ENCODE measurements around the gene DSCAM. TPM values are rescaled to one million over a fixed set of nuclear protein-coding genes. Genes with fewer than 3 reads are reported as not detected.

DSCAM gene
- total and polyA plus RNA-seq, 2 donors (not counting 3 experiments of a cell fraction or from before 2014, with no cell fraction given) = not detected

DNA sequence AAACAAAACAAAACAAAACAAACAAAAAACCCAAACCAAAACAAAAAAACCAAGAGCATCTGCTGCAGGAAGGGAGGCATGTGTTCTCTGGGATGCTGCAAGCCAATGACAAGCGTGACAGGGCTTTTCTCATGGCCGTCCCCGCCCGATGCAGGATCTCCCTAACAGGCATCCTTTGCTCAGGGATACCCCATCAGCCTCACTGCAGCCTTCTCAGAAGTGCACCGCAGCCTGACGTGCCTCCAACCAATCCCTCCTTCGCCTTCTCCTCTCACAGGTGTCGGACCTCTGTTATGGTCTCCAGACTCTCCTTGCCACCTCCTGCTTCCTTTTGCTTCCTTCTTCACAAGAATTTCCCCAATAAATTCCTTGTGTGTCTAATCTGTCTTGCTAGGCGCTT is 832.6 kb downstream of the DSCAM start:
- Histone ChIP-seq H3K4me3 (replicated peaks in 1 of 3; ENCODE audit: insufficient read depth in 1 of 3, low read depth in 1 of 3, low read length in 3 of 3) (no peak overlapping the region), H4K20me1 (replicated peaks; ENCODE audit: control insufficient read depth, extremely low read depth, insufficient read depth, low read length) (no peaks in the 10 kb centered on the region), H2AFZ (ENCODE audit: low read depth, low read length) (no peak overlapping the region), H3K27ac (ENCODE audit: insufficient read depth, low read depth, low read length) (no peak overlapping the region), H3K4me1 (ENCODE audit: control insufficient read depth, extremely low read depth, insufficient read depth, low read length) (no peaks in the 10 kb centered on the region), H3K9ac (replicated peaks; ENCODE audit: extremely low read depth, insufficient read depth, low read length) (no peak overlapping the region), H3K36me3 (ENCODE audit: control insufficient read depth in 2 of 2, extremely low read depth in 1 of 2, insufficient read depth in 2 of 2, low read length in 2 of 2) (no peaks in the 10 kb centered on the region), H3K27me3 (ENCODE audit: control insufficient read depth in 2 of 2, insufficient read depth in 2 of 2, low read length in 2 of 2) (no peaks in the 10 kb centered on the region), H3K9me3 (replicated peaks; ENCODE audit: control insufficient read depth, insufficient read depth, low read length) (peaks cover 4% of the 10 kb centered on the region), H3K79me2 (ENCODE audit: control insufficient read depth, insufficient read depth, low read length) (no peaks in the 10 kb centered on the region), H3K9me1 (replicated peaks; ENCODE audit: control insufficient read depth, extremely low read depth, insufficient read depth, low read length) (no peaks in the 10 kb centered on the region), H3K4me2 (ENCODE audit: insufficient read depth, low read length) (no peak overlapping the region)
- FAIRE-seq (no peak), DNase-seq (ENCODE audit: low read depth, low spot score) (no peak)
- ChIA-PET POLR2A (no interaction called here), CTCF (no interaction called here)
- dilution Hi-C loops (cut with MboI; ENCODE audit: extremely low pct_ligation_motif_present, low sequenced_read_pairs) = no loop called here
- BruUV-seq (replicated peaks) = no TSS peak
- intact Hi-C loops (cut with micrococcal nuclease) = no loop called here
- TF ChIP-seq JUN (IDR thresholded peaks at IDR 0.05; ENCODE audit: borderline replicate concordance, insufficient read depth, insufficient read length, low read depth) = no peak
- no peak for TF ChIP-seq FOS (IDR thresholded peaks at IDR 0.05; ENCODE audit: borderline replicate concordance, insufficient read depth, low read length)
- TF ChIP-seq GATA2 (IDR thresholded peaks at IDR 0.05; ENCODE audit: insufficient read depth, insufficient read length, low read depth, low read length) = no peak
- TF ChIP-seq, protein P1, sequence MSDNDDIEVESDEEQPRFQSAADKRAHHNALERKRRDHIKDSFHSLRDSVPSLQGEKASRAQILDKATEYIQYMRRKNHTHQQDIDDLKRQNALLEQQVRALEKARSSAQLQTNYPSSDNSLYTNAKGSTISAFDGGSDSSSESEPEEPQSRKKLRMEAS (IDR thresholded peaks at IDR 0.05; ENCODE audit: insufficient read depth, insufficient read length) = no peak
- TF ChIP-seq EZH2 (IDR thresholded peaks at IDR 0.05; ENCODE audit: borderline replicate concordance, low read depth, low read length, severe bottlenecking) = no peak
- TF ChIP-seq POLR2A (IDR thresholded peaks at IDR 0.05; ENCODE audit: low read depth, low read length) = no peak
- TF ChIP-seq POLR2AphosphoS5 (IDR thresholded peaks at IDR 0.05; ENCODE audit: insufficient read depth, low read depth, low read length) = no peak
- TF ChIP-seq MYC (IDR thresholded peaks at IDR 0.05; ENCODE audit: low read depth, low read length) = no peak
- TF ChIP-seq, protein P2, sequence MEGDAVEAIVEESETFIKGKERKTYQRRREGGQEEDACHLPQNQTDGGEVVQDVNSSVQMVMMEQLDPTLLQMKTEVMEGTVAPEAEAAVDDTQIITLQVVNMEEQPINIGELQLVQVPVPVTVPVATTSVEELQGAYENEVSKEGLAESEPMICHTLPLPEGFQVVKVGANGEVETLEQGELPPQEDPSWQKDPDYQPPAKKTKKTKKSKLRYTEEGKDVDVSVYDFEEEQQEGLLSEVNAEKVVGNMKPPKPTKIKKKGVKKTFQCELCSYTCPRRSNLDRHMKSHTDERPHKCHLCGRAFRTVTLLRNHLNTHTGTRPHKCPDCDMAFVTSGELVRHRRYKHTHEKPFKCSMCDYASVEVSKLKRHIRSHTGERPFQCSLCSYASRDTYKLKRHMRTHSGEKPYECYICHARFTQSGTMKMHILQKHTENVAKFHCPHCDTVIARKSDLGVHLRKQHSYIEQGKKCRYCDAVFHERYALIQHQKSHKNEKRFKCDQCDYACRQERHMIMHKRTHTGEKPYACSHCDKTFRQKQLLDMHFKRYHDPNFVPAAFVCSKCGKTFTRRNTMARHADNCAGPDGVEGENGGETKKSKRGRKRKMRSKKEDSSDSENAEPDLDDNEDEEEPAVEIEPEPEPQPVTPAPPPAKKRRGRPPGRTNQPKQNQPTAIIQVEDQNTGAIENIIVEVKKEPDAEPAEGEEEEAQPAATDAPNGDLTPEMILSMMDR (IDR thresholded peaks at IDR 0.05; ENCODE audit: extremely low read depth in 1 of 2, insufficient read depth in 1 of 2, low read depth in 1 of 2, low read length in 2 of 2) = no peak
